DMS 273 (cell line): Measurements from ENCODE around the gene OTOP3.
A peak's percentile ranks its signal among the peaks of the same experiment; 100 is the strongest.
"Not testable (repeated sequence)": the region's sequence is repeated elsewhere in the genome, so short reads cannot be mapped to it uniquely, and the experiment has no call there.

Source experiments
- DNase-seq: peaks from one replicate; lab custom pipeline; 2025; ENCODE audit not compliant: unreplicated experiment; lab: John Stamatoyannopoulos, UW

OTOP3 gene

DNA sequence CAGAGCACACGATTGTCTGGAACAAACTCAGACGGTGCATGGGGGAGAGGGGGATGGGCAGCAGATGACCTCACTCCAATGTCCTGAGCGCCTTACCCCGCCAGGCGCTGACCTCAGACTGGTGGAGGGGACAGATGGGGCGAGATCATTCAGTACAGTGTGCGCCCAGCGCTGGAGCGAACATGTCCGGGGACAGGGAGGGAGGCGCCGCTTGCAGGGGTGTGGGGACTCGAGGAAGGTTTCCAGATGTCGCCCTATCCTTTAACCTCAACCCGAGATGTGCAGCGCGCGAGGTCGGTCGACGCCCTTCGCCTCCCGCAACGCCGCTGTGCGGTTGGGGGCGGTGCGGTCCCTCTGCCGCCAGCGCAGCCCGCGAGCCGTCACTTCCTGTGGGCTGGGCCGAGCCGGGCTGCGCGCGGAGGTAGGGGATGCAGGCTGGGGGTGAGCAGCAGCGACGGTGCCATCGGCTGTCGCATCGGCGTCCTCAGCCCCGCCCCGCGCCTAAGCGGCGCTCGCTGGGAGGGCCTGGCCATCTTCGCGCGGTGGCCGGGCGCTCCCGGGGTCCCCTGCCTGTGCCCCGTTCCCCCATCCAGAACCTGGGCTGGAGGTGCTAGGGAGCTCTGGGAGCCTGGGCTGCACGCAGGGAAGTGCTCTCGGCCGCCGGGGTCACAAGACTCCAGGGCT, 46.4 kb downstream of the OTOP3 start:
- DNase-seq: peak; percentile 88

GRCh38 chr17:74982663-74983313, 47.1 kb downstream of the OTOP3 start:
- DNase-seq: not testable (repeated sequence)

DNA sequence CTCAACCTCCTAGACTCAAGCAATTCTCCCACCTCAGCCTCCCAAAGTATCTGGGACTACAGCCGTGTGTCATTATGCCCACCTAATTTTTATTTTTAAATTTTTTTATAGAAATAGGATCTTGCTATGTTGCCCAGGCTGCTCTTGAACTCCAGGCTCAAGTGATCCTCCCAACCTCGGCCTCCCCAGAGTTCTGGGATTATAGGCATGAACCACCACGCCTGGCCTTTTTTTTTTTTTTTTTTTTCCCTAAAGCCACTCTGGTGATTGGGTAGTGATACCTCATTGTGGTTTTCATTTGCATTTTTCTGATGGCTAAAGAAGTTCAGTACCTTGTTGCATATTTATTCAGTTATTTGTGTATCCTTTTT, 50.5 kb downstream of the OTOP3 start:
- DNase-seq: no peak

- peak; percentile 97 for DNase-seq
Measured at GRCh38 chr17:74987418-74987908, 51.8 kb downstream of the OTOP3 start, which contains the start of gene CDR2L. Gene CDR2L (plus strand): TSS chr17:74987632. CDS start chr17:74988044, 412 bp downstream.

GRCh38 chr17:74987909-74988711, 52.4 kb downstream of the OTOP3 start:
- DNase-seq: peak; percentile 83

DNA sequence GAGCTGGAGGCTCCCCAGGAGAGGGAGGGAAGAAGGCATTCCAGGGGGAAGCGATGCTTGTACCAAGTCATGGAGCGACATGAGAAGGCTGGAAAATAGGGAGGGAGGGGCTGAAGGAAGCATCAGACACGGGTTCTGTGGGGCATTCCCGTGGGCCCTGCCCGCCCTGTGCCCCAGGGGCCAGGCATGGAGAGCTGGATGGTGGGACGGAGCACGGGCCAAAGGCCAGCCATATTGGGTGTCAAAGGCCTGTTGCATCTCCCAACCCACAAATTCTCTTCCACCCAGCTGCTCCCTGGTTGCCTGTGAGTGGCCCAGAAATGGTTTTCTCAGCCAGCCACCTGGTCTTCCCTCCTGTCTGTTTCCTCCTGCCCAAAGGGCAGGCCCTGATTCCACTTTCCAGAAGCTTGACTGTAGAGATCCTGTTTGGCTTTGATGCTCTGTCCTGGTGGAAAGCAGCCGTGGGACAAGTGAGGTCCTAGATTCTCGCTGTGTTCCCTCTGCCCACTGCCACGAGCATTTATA, 54.9 kb downstream of the OTOP3 start:
- DNase-seq: no peak

GRCh38 chr17:74992223-74992622, 56.5 kb downstream of the OTOP3 start:
- DNase-seq: no peak

DNA sequence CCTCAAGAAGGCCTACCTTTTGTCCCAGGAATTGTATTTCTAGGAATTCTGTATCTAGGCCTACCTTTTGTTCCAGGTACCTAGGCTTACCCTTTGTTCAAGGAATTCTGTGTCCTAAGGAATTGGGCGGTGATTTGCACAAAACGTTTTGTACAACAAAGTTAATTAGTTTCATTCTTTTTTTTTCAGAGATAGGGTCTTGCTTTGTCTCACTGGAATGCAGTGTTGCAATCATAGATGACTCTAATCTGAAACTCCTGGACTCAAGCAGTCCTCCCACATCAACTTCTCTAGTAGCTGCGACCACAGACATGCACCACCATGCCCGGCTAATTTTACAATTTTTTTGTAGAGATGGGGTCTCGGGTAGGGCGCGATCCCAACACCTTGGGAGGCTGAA, 58.7 kb downstream of the OTOP3 start:
- no peak for DNase-seq

GRCh38 chr17:74995847-74996246, 60.1 kb downstream of the OTOP3 start:
- no peak for DNase-seq

GRCh38 chr17:74998783-74999182, 63.1 kb downstream of the OTOP3 start:
- DNase-seq: no peak

GRCh38 chr17:74999523-74999922, 63.8 kb downstream of the OTOP3 start:
- DNase-seq: no peak
